Brain microvascular endothelial cell (primary cell): ENCODE results near the gene NXPE4.

Experiments used
- DNase-seq: peaks from one replicate; pipeline ENCODE4 v3.0.0-alpha.2; 2020
- H3K27ac ChIP-seq: fragments of 250-450 bp; sonication (Bioruptor Pico); 2 replicates; pipeline ENCODE4 v1.5.1; 2020; ENCODE audit warnings: mild to moderate bottlenecking, moderate library complexity
- H3K27me3 ChIP-seq: fragments of 250-450 bp; sonication (Bioruptor Pico); replicated peaks from 2 replicates; pipeline ENCODE4 v1.5.1; 2020; ENCODE audit warnings: mild to moderate bottlenecking
- H3K36me3 ChIP-seq: fragments of 250-450 bp; sonication (Bioruptor Pico); replicated peaks from 2 replicates; pipeline ENCODE4 v1.5.1; 2020; ENCODE audit warnings: mild to moderate bottlenecking
- H3K4me3 ChIP-seq: 2 replicates; pipeline ENCODE4 v1.5.1; 2011; ENCODE audit warnings: low read depth, mild to moderate bottlenecking, control low read depth, low read length, moderate library complexity
- CTCF ChIP-seq: IDR thresholded peaks from 2 replicates; pipeline ENCODE4 v1.5.1; 2011; ENCODE audit warnings: low read depth, mild to moderate bottlenecking, moderate library complexity, low read length, control low read depth, inconsistent platforms; ENCODE audit errors: missing control alignments
- in situ Hi-C: cut with HindIII; loops from 2 replicates; pipeline ENCODE4 v1.10.0; 2017; ENCODE audit warnings: low sequenced_read_pairs, low pct_ligation_motif_present

Gene NXPE4

GRCh38 chr11:114596175-114596919 is 761 bp upstream of the NXPE4 start:
- Histone ChIP-seq H3K27me3 (no peaks in the 10 kb centered on the region), H3K36me3 (no peaks in the 10 kb centered on the region), H3K27ac (no peak overlapping the region), H3K4me3 (no peak overlapping the region)
- in situ Hi-C loops = no loop called here
- TF ChIP-seq CTCF = no peak
- DNase-seq = no peak

- Histone ChIP-seq H3K4me3 (no peak overlapping the region), H3K27me3 (no peaks in the 10 kb centered on the region), H3K27ac (no peak overlapping the region), H3K36me3 (no peaks in the 10 kb centered on the region)
- in situ Hi-C loops = no loop called here
- no peak for DNase-seq
- no peak for TF ChIP-seq CTCF
Observed at GRCh38 chr11:114594703-114595102, 883 bp downstream of the NXPE4 start.

- no peak overlapping the region for H3K4me3 ChIP-seq
- no peak overlapping the region for H3K27ac ChIP-seq
- H3K36me3 ChIP-seq = no peaks in the 10 kb centered on the region
- no peak for DNase-seq
- no peaks in the 10 kb centered on the region for H3K27me3 ChIP-seq
- in situ Hi-C loops = no loop called here
- TF ChIP-seq CTCF = no peak
Observed at GRCh38 chr11:114587398-114587953, 8.1 kb downstream of the NXPE4 start.

GRCh38 chr11:114586797-114587196 is 8.8 kb downstream of the NXPE4 start:
- no peak for TF ChIP-seq CTCF
- Histone ChIP-seq H3K27me3 (no peaks in the 10 kb centered on the region), H3K36me3 (no peaks in the 10 kb centered on the region), H3K27ac (no peak overlapping the region), H3K4me3 (no peak overlapping the region)
- in situ Hi-C loops = no loop called here
- DNase-seq = no peak

- no peaks in the 10 kb centered on the region for H3K36me3 ChIP-seq
- no peak overlapping the region for H3K27ac ChIP-seq
- no peak for DNase-seq
- in situ Hi-C loops = no loop called here
- H3K27me3 ChIP-seq = no peaks in the 10 kb centered on the region
- H3K4me3 ChIP-seq = no peak overlapping the region
- TF ChIP-seq CTCF = no peak
Observed at GRCh38 chr11:114571712-114572111, 23.9 kb downstream of the NXPE4 start.
